GM21526 (cell line): ENCODE measurements around the gene GSDMA.

Source experiments
- ATAC-seq: cut with Tn5 transposase; IDR thresholded peaks from one replicate; pipeline ENCODE4 v1.9.1; 2021; ENCODE audit warnings: moderate library complexity; ENCODE audit not compliant: unreplicated experiment, low FRiP score

Gene GSDMA

DNA sequence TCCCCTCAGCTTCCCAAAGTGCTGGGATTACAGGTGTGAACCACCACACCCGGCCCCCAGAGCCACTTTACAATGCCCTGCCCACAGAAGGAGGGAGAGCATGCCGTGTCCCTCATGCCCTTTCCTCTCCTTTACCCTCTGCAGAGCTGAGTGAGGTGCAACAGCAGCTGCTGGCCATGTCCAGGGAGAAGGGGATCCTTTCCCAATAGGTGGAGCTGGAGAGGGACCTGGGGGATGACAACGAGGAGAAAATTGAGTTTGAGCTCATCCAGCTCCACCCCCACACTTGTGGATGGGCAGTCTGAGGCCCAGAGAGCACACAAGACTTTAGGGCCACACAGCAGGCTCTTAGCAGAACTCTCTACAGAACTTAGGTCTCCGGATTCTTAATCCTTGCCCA lies 7.9 kb upstream of the GSDMA start:
- ATAC-seq, result no peak

DNA sequence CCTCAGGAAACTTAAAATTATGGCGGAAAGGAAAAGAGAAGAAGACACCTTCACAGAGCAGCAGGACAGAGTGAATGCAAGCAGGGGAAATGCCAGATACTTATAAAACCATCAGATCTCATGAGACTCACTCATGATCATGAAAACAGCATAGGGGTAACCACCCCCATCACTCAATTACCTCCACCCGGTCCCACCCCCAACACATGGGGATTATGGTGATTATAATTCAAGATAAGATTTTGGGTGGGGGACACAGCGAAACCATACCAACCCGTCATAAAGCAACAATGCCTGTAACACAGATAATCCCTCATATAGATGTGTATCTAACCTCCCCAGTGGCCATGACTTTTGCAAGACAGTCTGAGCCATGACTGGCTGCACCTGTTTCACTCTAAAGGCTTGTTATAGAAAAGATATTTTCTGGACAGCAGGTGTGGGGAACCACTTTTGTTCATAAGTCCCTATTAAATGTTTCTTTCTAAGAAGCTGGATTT lies 7.0 kb upstream of the GSDMA start:
- no peak for ATAC-seq

DNA sequence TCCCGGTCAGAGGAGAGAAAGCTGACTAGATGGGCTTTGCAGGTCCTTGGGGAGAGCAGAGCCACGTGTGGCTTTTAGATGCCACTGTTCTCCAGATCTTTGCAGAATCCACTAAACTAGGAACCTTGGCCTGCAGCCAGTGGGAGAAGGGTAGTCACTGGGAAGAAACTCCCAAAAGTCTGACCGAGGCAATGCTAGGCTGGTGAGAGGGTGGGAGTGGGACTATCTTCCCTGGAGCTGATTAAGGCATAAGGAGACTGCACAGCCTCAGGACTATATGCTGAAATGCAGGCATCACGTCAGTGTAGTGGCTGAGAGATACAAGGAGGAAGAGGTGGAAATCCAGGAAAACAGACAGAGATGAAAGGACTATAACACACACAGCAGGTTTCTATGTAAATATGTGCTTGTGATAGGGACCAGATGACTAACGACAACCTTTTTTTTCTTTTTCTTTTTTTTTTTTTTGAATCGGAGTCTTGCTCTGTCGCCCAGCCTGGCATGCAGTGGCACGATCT lies 2.2 kb upstream of the GSDMA start:
- no peak for ATAC-seq

DNA sequence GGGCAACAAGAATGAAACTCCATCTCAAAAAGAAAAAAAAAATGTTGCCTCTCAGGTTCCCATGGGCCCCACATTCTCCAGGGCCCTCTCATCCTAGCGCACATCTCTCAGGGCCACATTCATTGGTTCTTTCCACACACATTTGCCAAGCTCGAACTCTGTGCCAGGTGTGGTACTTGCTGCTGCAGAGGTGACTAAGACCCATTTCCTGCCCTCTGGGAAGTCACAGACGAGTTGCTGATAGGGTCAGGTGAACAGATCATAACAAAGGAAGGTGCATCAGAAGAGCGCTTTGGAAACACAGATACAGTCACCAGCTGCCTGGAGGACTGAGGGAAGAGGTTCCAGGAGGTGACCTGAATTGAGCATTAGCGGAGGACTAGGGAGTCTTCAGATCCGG lies 1.0 kb downstream of the GSDMA start:
- ATAC-seq, result no peak

DNA sequence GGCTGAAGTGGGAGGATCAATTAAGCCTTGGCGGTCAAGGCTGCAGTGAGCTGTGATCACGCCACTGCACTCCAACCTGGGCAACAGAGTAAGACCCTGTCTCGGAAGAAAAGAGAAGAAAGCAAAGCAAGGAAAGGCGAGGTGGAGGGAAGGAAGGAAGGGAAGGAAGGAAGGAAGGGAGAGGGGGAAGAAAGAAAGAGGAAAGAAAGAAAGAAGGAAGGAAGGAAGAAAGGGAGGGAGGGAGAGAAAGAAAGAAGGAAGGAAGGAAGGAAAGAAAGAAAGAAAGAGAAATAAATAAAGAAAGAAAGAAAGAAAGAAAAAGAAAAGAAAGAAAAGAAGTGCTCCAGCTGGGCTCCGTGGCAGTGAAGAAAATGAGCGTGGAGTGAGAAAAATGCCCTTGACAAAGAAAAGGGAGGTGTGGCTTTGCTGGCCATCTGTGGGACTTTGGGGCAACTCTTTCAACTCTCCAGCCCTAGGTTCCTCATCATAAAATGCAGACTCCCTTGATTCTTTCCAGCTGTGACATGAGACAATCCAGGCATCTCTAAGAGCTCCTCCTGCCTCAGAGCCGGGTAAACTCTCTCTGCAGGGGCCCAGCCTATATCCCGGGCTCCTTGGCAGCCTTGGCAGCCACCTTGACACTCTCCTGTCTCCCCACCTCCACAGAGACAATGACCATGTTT lies 2.4 kb downstream of the GSDMA start:
- ATAC-seq, result no peak

DNA sequence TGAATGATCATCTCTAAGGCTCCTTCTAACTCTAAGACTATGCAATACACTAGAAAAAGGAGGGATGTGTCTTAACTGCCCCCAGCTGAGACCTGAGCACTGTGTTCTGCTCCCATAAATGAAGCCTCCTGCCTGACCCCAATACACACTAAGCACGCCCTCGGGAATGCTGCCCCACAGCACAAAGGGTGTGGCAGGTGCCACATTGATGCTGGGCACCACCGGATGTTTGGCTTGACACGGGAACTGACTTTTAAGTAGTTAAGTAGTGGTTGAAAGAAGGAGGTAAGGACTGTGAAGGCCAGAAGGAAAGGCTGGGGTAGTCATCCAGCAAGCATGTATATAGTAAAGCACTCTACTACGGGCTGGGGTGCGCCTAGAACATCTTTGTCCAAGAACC lies 4.0 kb downstream of the GSDMA start:
- no peak for ATAC-seq

DNA sequence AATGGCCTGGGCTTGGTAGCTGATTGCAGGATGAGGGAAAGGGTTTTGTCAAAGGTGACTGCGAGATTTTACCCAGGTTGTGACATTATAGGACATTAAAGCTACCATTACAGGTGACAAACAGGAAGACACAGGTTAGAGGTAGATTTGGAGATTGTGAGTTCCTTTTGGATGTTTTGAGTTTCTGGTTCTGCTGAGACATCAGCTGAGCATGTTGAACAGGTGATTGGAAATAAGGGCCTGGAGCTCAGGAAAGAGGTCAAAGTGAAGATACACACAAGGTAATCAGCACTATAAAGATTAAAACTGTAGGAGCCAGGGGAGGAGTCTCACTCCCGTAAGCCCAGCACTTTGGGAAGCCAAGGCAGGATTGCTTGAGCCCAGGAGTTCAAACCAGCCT lies 6.0 kb downstream of the GSDMA start:
- ATAC-seq, result no peak

DNA sequence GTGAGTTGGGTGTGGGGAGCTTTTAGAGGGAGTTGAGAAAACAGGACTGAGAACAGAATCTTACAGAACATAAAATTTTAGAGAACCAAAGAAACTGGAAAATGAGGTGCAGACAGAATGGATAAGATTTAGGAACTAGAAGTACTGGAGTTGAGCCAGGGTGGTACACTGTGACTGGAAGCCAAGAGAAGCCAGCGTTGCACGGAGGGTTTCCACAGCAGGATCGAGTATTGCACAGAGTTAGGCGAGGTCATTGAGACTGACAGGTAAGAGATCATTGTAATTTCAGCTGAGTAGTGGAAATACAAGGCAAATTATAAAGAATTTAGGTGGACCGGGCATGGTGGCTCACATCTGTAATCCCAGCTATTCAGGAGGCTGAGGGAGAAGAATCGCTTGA lies 6.6 kb downstream of the GSDMA start:
- ATAC-seq, result no peak

DNA sequence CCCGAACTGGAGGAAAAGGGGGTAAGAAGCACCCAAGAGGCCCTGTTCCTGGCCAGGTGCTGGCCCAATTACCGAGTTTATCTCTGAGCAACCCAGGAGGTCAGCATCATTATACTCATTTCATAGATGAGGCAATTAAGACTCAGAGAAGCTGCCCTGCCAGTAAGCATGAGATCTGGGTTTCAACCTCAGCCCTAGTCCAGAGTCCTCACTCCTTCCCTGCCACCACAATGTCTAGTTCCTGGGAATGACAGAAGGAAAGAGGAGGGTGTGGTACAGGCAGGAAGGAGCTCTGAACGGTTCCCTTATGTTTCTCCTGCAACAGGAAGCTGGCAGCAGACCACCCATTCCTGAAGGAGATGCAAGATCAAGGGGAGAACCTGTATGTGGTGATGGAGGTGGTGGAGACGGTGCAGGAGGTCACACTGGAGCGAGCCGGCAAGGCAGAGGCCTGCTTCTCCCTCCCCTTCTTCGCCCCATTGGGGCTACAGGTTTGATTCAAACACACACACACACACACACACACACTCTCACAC lies 7.4 kb downstream of the GSDMA start:
- no peak for ATAC-seq

DNA sequence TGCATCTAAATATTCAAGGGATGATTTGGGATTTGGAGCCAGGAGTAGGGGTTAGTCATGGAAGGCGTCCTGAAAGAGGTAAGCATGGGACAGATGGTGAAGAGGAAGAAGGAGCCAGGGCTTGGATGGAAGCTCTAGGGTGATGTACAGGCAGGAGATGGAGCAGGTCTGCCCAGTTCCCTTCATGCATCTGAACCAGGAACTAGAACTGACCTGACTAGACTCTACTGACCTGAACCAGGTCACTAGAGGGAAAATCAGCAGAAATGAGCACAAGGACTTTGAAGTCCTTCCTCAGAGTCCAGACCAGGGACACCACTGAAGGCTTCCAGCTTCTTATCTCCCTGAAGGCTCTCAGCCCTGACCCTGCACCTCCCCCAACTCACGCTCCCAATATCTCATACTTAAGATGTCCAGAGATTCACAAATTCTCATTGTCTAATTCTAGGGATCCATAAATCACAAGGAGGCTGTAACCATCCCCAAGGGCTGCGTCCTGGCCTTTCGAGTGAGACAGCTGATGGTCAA lies 8.3 kb downstream of the GSDMA start:
- no peak for ATAC-seq

DNA sequence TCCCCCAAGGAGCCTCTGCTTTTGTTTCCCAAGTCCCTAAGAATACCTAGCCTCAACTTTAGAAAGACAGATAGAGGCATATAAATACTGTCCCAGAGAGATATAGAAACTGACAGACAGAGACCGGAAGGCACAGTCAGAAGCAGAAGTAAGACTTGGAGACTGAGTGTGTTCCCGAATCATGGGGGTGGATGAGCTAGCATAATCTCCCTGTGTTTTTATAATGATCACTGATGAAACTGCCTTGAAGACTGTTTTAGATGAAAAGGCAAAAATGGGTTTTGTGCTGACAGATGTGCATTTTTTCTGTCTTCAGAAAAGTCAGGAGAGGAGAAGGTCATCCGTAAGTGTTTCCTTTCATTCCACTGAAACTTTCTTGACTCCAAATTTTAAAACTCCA lies 9.5 kb downstream of the GSDMA start:
- ATAC-seq, result no peak

DNA sequence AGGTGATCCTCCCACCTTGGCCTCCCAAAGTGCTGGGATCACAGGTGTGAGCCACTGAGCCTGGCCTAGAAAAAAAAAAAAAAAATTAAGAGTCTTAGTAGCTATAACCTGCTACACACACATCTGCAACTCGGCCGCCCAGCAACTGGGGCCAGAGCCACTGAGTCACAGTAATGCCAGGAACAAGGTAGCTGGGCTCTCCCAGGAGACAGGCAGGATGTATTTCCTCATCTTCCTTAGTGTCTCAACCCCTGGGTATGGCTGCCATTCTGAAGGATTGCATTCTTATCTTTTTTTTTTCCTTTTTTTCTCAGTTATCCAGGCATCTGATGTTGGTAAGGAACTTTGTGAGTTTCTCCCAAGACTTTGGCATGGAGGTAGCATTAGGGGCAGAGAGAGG lies 10.7 kb downstream of the GSDMA start:
- ATAC-seq, result no peak

DNA sequence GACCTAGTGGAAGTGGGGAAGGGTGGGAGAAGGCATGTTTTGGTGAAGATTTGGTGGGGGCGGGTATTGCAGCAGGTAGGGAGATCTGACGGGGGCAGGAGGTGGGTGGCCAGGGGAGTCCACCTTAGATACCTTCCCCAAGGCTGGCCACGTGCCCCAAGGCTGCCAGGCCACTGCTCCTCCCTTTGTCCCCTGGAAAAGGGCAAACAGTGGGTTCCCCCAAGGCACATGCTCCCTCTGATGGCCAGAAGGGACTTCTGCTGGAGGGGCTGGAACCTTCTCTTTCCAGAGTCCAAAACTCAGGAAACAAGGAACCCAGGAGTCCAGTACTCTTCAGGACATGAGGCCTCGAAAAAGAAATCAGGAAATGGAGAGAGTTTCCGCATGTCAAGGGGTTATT lies 11.6 kb downstream of the GSDMA start:
- ATAC-seq, result no peak

DNA sequence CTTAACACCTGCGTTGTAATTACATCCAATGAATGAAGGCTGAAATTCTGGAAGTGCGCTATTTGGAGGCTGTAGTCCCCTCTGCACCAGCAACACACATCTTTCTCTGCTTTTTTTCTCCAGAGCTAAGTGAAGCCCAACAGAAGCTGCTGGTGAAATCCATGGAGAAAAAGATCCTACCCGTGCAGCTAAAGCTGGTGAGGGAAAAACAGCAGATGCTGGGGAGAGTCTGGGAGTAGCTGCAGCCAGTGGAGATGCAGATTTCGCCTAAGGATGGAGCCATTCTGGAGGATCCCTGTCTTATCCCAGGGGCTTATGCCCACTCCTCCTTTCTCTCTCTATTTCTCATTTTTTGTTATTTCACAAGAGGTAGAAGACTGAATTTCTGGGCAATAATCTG lies 13.0 kb downstream of the GSDMA start:
- no peak for ATAC-seq

DNA sequence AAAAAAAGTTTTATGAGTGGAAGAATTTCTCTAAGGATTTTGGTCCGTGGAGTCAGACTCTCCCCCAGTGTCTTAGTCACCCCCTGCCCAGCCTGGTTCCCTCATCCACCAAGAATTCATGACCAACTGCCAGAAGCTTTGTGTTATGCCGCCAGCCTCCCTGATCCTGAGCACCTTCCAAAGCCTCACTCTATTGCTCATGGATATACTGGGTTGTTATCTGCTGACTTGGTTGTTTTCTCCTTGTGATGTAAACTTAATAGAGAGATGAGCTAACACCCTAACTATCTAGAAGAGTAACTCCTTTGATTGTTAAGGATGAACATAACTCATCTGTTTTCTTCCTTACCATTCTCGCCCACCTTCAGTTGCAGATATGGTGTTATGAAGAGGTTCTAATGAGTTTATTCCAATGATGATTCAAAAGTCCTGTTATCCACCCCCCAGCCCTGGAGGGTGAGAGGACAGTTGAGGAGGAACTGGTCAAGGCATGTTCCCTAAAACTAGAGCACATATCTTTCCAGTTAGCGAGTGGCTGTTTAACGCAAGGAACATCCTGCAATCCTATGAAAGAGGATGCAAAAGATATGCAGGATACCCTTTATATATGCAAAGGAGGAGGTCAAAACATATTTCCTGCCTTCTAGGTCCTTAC lies 16.3 kb downstream of the GSDMA start:
- no peak for ATAC-seq

DNA sequence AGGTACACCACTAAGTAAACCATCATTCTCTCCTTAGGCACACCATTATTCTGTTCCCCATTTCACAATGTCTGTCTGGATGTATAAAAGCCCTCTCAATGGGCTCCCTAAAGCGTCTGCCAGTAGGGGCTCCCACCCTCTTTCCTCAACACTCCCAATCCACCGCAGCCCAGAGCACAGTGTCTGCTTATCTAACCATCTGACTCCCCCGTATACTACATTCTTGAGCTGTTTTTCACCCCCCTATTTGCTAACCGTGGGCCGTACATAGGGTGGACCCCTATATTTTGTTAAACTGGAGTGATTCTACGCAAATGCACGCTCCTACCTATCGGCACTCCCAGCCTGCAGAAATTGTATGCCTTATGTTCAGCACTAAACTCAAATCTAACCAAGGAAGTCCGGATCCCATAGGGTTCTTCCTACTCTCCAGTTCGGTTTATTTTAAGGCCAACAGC lies 17.1 kb downstream of the GSDMA start:
- ATAC-seq, result peak; percentile 14

DNA sequence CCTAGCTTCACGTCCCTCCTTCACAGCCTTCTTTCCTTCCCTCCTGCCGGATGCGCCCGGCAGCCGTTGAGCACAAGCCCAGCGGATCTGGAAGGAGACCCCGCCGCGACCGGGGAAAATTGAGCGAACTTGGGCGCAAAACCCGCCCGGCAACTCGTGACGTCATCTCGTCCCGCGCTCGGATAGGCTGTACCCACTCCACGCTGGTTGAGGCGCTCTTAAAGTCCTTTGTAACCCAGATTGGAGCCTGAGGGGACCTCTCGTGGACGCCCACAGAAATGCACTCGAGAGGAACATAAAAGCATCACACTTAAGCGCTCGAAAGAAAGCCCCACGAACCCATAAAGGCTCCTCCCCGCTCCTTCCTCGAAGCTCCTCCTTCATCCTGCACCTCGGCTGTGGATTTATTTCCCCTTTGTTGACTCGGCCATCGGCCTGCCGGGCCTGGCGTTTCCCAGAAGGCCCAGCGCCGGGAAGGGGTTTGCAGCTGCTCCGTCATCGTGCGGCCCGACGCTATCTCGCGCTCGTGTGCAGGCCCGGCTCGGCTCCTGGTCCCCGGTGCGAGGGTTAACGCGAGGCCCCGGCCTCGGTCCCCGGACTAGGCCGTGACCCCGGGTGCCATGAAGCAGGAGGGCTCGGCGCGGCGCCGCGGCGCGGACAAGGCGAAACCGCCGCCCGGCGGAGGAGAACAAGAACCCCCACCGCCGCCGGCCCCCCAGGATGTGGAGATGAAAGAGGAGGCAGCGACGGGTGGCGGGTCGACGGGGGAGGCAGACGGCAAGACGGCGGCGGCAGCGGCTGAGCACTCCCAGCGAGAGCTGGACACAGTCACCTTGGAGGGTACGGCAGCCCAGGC lies 17.8 kb downstream of the GSDMA start, which contains the start of gene PSMD3:
Gene PSMD3, plus strand, starts transcription at position 457 of the 856 bp plus-strand sequence. Its CDS starts 164 bp downstream, at position 621.
- ATAC-seq, result peak; percentile 86

DNA sequence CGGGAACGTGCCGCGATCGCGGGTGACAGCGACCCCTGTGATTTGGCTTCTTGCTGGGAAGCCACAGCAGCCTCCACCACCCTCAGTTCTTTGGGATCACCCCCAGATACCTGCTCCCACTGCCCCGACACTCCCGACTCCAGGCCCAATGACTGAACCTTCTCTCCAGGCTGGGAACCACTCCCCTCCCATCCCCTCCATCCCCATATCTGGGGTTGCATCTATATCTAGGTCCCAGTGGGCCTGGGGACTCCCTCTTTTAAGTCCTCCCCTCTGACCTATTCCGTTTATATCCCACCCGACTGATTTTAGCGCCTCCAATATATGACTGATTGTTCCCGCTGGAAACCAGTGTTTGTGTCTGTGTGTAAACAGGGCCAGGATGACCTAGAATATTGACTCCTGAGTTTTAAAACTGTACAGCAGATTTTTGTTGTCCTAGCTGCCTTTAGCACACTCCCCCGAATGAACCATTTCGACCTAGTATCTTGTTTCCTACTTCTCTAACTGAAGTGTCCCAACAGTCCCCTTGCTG lies 18.5 kb downstream of the GSDMA start:
- ATAC-seq, result no peak

DNA sequence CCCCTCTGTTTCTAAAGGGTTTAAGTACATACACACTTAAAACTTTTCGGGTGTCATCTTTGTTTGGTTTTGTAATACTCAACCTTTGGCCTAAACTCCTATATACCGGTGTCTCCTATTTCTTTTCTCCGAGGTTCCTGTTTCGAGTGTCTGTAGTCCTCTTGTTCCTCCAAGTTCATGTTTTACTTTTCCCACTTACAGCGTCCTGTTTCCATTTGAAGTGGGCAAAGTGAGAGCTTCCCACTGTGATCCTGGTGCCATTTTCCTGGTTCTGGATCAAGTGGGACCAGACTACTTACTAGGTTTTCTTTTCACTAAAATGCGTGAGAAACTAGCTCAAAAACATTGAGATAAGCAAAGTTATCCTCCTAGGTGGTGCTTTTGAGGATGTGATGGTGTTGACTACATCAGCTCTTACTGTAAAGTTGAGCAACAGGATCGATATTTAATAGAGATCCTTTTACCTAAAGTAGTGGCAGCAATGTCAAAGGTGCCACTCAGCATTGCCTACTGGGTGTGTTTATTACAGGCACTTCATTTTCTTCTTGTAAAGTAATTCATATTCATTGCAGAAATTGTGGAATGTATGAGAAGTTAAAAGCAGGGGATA lies 19.1 kb downstream of the GSDMA start:
- ATAC-seq, result no peak
